H1 (cell line): Measurements from ENCODE around the gene DCN. TPM values are rescaled to one million over a fixed set of nuclear protein-coding genes. Genes with fewer than 3 reads are reported as not detected.

ENCODE experiments used
- CTCF ChIA-PET: fragments of 300-600 bp; sonication (Branson Sonifier 250); formaldehyde crosslinking; loops from one replicate; lab custom pipeline; 2021; ENCODE audit not compliant: partially characterized antibody; lab: Charles Lee
- POLR2A ChIA-PET: fragments of 300-600 bp; sonication (Branson Sonifier 250); formaldehyde crosslinking; loops from one replicate; lab custom pipeline; 2021; ENCODE audit warnings: inconsistent platforms; ENCODE audit not compliant: partially characterized antibody; lab: Charles Lee
- DNase-seq, 2 experiments: peaks; one replicate each; pipeline versions ENCODE4 v3.0.0 to v3.0.0-alpha.2; 2010 to 2022; ENCODE audit warnings: low spot score in 2 of 2, low read depth in 1 of 2, mixed read lengths in 1 of 2
- FAIRE-seq: peaks from 2 replicates; lab custom pipeline; 2011; peaks lifted over from hg19 to GRCh38; lab: Jason Lieb, UNC
- H2AFZ ChIP-seq: 2 replicates; pipeline ENCODE4 v1.8.1; 2012; ENCODE audit warnings: low read length, inconsistent platforms
- H2AK5ac ChIP-seq: 2 replicates; pipeline ENCODE4 v1.6.1; 2013; ENCODE audit warnings: low read depth, low read length
- H2BK120ac ChIP-seq: replicated peaks from 2 replicates; pipeline ENCODE3; 2013; ENCODE audit warnings: low read depth, low read length, inconsistent platforms
- H2BK12ac ChIP-seq: 2 replicates; pipeline ENCODE4 v1.6.1; 2013; ENCODE audit warnings: low read depth, low read length
- H2BK15ac ChIP-seq: 2 replicates; pipeline ENCODE4 v1.6.1; 2013; ENCODE audit warnings: low read length
- H2BK20ac ChIP-seq: 2 replicates; pipeline ENCODE4 v1.6.1; 2013; ENCODE audit warnings: low read length
- H2BK5ac ChIP-seq: 2 replicates; pipeline ENCODE4 v1.6.1; 2013; ENCODE audit warnings: low read depth, low read length
- H3K14ac ChIP-seq: 2 replicates; pipeline ENCODE4 v1.6.1; 2013; ENCODE audit warnings: inconsistent platforms; ENCODE audit not compliant: insufficient read length
- H3K18ac ChIP-seq: 2 replicates; pipeline ENCODE4 v1.6.1; 2013; ENCODE audit warnings: low read length; ENCODE audit errors: extremely low read depth
- H3K23ac ChIP-seq: 2 replicates; pipeline ENCODE4 v1.6.1; 2013; ENCODE audit warnings: inconsistent platforms; ENCODE audit not compliant: insufficient read length
- H3K23me2 ChIP-seq: 2 replicates; pipeline ENCODE4 v1.6.1; 2013; ENCODE audit warnings: low read depth, low read length
- H3K27ac ChIP-seq: 2 replicates; pipeline ENCODE4 v1.6.1; 2011; ENCODE audit warnings: low read depth, low read length, inconsistent platforms
- H3K27me3 ChIP-seq, 4 experiments: replicated peaks in 1 of 4; 1 replicate in 1 of 4; 2 replicates in 3 of 4; pipeline versions ENCODE4 v1.6.1 to v1.8.1; 2011 to 2013; ENCODE audit warnings: low read length in 3 of 4, mild to moderate bottlenecking in 3 of 4, inconsistent platforms in 2 of 4, mixed read lengths in 2 of 4, moderate library complexity in 1 of 4; ENCODE audit not compliant: control insufficient read depth in 3 of 4, insufficient read depth in 3 of 4; ENCODE audit errors: extremely low read depth in 1 of 4
- H3K36me3 ChIP-seq, 4 experiments: 2 replicates each; pipeline versions ENCODE4 v1.6.1 to v1.8.1; 2011 to 2013; ENCODE audit warnings: mild to moderate bottlenecking in 4 of 4, low read length in 3 of 4, moderate library complexity in 2 of 4, control low read depth in 1 of 4, inconsistent platforms in 1 of 4; ENCODE audit not compliant: insufficient read depth in 4 of 4, control insufficient read depth in 2 of 4
- H3K4ac ChIP-seq: replicated peaks from 2 replicates; pipeline ENCODE3; 2013; ENCODE audit warnings: low read length, low read depth, mixed read lengths, inconsistent platforms; ENCODE audit not compliant: insufficient read length
- H3K4me1 ChIP-seq, 4 experiments: replicated peaks in 1 of 4; 1 replicate in 1 of 4; 2 replicates in 3 of 4; pipeline versions ENCODE4 v1.6.1 to v1.8.1; 2011 to 2013; ENCODE audit warnings: low read length in 3 of 4, inconsistent platforms in 2 of 4, mixed read lengths in 1 of 4; ENCODE audit not compliant: insufficient read depth in 4 of 4, control insufficient read depth in 3 of 4
- H3K4me2 ChIP-seq, 2 experiments: 2 replicates each; pipeline versions ENCODE4 v1.6.1 to v1.8.1; 2011 to 2013; ENCODE audit warnings: low read depth in 2 of 2, low read length in 2 of 2, control low read depth in 1 of 2, inconsistent platforms in 1 of 2, mild to moderate bottlenecking in 1 of 2; ENCODE audit not compliant: insufficient read depth in 1 of 2
- H3K4me3 ChIP-seq, 4 experiments: fragments of 200-600, 300-600 bp in 1 of 4; sonication (generic), shearing (Covaris generic), sonication (Bioruptor Twin) in 1 of 4; 2 replicates each; pipeline versions ENCODE4 v1.5.1 to v1.8.1; 2011 to 2016; ENCODE audit warnings: low read length in 4 of 4, low read depth in 3 of 4, control low read depth in 2 of 4, inconsistent platforms in 2 of 4, mild to moderate bottlenecking in 2 of 4, mixed read lengths in 1 of 4, moderate library complexity in 1 of 4; ENCODE audit not compliant: insufficient read depth in 2 of 4; ENCODE audit errors: extremely low read depth in 1 of 4
- H3K56ac ChIP-seq: replicated peaks from 2 replicates; pipeline ENCODE3; 2013; ENCODE audit warnings: low read depth, mild to moderate bottlenecking, mixed read lengths, low read length, inconsistent platforms; ENCODE audit not compliant: insufficient read length
- H3K79me1 ChIP-seq: 2 replicates; pipeline ENCODE4 v1.6.1; 2013; ENCODE audit warnings: low read depth, low read length, control low read depth
- H3K79me2 ChIP-seq, 2 experiments: 2 replicates each; pipeline versions ENCODE4 v1.6.1 to v1.8.1; 2012 to 2013; ENCODE audit warnings: low read length in 2 of 2, mild to moderate bottlenecking in 2 of 2, inconsistent platforms in 1 of 2; ENCODE audit not compliant: insufficient read depth in 2 of 2, control insufficient read depth in 1 of 2
- H3K9ac ChIP-seq, 4 experiments: replicated peaks in 1 of 4; 1 replicate in 1 of 4; 2 replicates in 3 of 4; pipeline versions ENCODE4 v1.6.1 to v1.8.1; 2011 to 2013; ENCODE audit warnings: low read depth in 3 of 4, low read length in 3 of 4, control low read depth in 2 of 4, mild to moderate bottlenecking in 2 of 4, moderate library complexity in 2 of 4, inconsistent platforms in 1 of 4; ENCODE audit errors: extremely low read depth in 1 of 4
- H3K9me3 ChIP-seq, 2 experiments: 2 replicates each; pipeline versions ENCODE4 v1.6.1 to v1.8.1; 2012 to 2013; ENCODE audit warnings: mild to moderate bottlenecking in 2 of 2, moderate library complexity in 2 of 2, control low read depth in 1 of 2, inconsistent platforms in 1 of 2, low read depth in 1 of 2, low read length in 1 of 2, mixed read lengths in 1 of 2; ENCODE audit not compliant: insufficient read depth in 2 of 2
- H4K20me1 ChIP-seq, 2 experiments: replicated peaks in 1 of 2; 2 replicates each; pipeline versions ENCODE3 to v1.8.1; 2011 to 2013; ENCODE audit warnings: inconsistent platforms in 2 of 2, low read length in 2 of 2, mild to moderate bottlenecking in 1 of 2; ENCODE audit not compliant: insufficient read depth in 2 of 2, control insufficient read depth in 1 of 2
- H4K5ac ChIP-seq: 2 replicates; pipeline ENCODE4 v1.6.1; 2013; ENCODE audit warnings: low read length, low read depth, mixed read lengths, inconsistent platforms; ENCODE audit not compliant: insufficient read length
- H4K8ac ChIP-seq: 2 replicates; pipeline ENCODE4 v1.8.0; 2013; ENCODE audit warnings: mild to moderate bottlenecking, moderate library complexity, low read length, inconsistent platforms; ENCODE audit not compliant: insufficient read depth; ENCODE audit errors: extremely low read depth
- H4K91ac ChIP-seq: replicated peaks from 2 replicates; pipeline ENCODE3; 2013; ENCODE audit warnings: low read length, mixed read lengths, inconsistent platforms; ENCODE audit not compliant: insufficient read length
- CBX5 ChIP-seq: fragments of 300-800, 300-1000 bp; sonication (generic); IDR thresholded peaks from 2 replicates; pipeline ENCODE4 v1.7.1; 2016; ENCODE audit warnings: antibody characterized with exemption, low read length, low read depth
- EZH2 ChIP-seq: fragments of 200-600 bp; sonication (generic); IDR thresholded peaks from 2 replicates; pipeline ENCODE4 v1.7.1; 2012; ENCODE audit warnings: low read depth, mild to moderate bottlenecking, moderate library complexity, low read length, inconsistent platforms; ENCODE audit not compliant: severe bottlenecking
- JUN ChIP-seq: IDR thresholded peaks from 2 replicates; pipeline ENCODE4 v1.6.1; 2011; ENCODE audit warnings: low read depth, mild to moderate bottlenecking, improper control_type of control experiment, low read length
- MAFK ChIP-seq: IDR thresholded peaks from 2 replicates; pipeline ENCODE4 v1.6.1; 2012; ENCODE audit warnings: low read depth, mild to moderate bottlenecking, improper control_type of control experiment, low read length
- RXRA ChIP-seq: IDR thresholded peaks from 2 replicates; pipeline ENCODE4 v1.6.1; 2011; ENCODE audit warnings: low read depth, mild to moderate bottlenecking, low read length, moderate library complexity; ENCODE audit not compliant: insufficient read depth
- SP4 ChIP-seq: IDR thresholded peaks from 2 replicates; pipeline ENCODE4 v1.6.1; 2012; ENCODE audit warnings: low read length, inconsistent platforms
- SRF ChIP-seq: IDR thresholded peaks from 2 replicates; pipeline ENCODE4 v1.6.1; 2011; ENCODE audit warnings: mild to moderate bottlenecking, low read depth, low read length, moderate library complexity
- TBP ChIP-seq: IDR thresholded peaks from 2 replicates; pipeline ENCODE4 v1.6.1; 2011; ENCODE audit warnings: low read depth, low read length, improper control_type of control experiment
- YY1 ChIP-seq: IDR thresholded peaks from 2 replicates; pipeline ENCODE4 v1.6.1; 2011; ENCODE audit warnings: low read depth, mild to moderate bottlenecking, low read length
- ZNF274 ChIP-seq: IDR thresholded peaks from 2 replicates; pipeline ENCODE4 v1.7.0; 2012; ENCODE audit warnings: low read length, borderline replicate concordance; ENCODE audit errors: extremely low read depth
- WGBS, 2 experiments: shearing (Covaris generic) in 1 of 2; methylation state at CpG; one replicate each; pipeline versions ENCODE4 v1.1.6 to v1.1.7; 2013 to 2015; ENCODE audit warnings: low lambda C conversion rate in 2 of 2, mixed read lengths in 2 of 2, inconsistent platforms in 1 of 2, low coverage in 1 of 2, missing lambda C conversion rate in 1 of 2; ENCODE audit not compliant: insufficient replicate concordance in 2 of 2, insufficient coverage in 1 of 2, insufficient read length in 1 of 2; ENCODE audit errors: extremely low coverage in 1 of 2, missing lambda C conversion rate in 1 of 2; 5-methylcytosine and 5-hydroxymethylcytosine counted together
- polyA plus RNA-seq, 7 experiments: library from polyadenylated mRNA; depleted of rRNA in 3 of 7; stranded (reverse) in 5 of 7; unstranded in 2 of 7; fragments of >200 nt in 5 of 7; fragments of 200-250 nt in 2 of 7; gene quantifications; 1 replicate in 5 of 7; 2 replicates in 1 of 7; 4 replicates in 1 of 7; pipeline versions ENCODE4 v1.2.1 to v1.2.3, GENCODE V29; 2011 to 2013; ENCODE audit warnings: missing spikeins in 2 of 7, mixed read lengths in 2 of 7
- total RNA-seq: library from RNA; stranded (reverse); fragmentation: NEBNext Ultra II Directional; extraction: Animal tissue kit (Norgen Biotek cat#: 25700); gene quantifications from 2 replicates; pipeline ENCODE4 v1.2.1, GENCODE V29; 2021
- TF ChIP-seq, protein P1 (sequence below), 3 experiments: IDR thresholded peaks; 1 replicate in 2 of 3; 2 replicates in 1 of 3; pipeline versions ENCODE4 v1.5.1 to v1.6.1; 2011; ENCODE audit warnings: low read length in 3 of 3, mild to moderate bottlenecking in 3 of 3, inconsistent platforms in 2 of 3, low read depth in 1 of 3, moderate library complexity in 1 of 3; ENCODE audit not compliant: insufficient read depth in 1 of 3; ENCODE audit errors: control extremely low read depth in 1 of 3

The DCN gene
- total and polyA plus RNA-seq, 2 of the 8 experiments (the other 6 are each of a cell fraction or from before 2014, with no cell fraction given): not detected

DNA sequence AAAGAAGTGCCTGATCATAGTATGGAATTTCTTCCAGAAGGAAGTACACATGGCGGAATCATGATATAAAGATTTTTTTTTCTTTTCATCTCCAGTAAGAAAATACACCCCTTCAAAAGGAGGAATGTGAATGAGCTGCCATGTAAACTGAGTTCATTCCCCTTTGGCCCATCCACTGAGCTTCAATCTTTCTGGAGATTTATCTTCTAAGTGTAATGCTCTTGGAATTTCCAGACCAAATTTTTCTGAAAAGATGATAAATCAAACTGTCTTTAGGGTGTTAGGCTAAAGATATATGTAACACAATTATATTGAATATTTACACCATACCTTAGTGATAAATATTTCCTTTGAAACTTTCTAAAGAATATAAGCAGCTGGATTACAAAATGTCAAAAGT lies 5.2 kb downstream of the DCN start:
- Histone ChIP-seq H3K79me2 (no peaks in the 10 kb centered on the region), H3K9ac (no peak overlapping the region), H4K8ac (no peak overlapping the region), H4K20me1 (peaks cover 0 to 1% of the 10 kb centered on the region in 2 experiments), H3K23ac (no peak overlapping the region), H3K14ac (no peak overlapping the region), H3K4me3 (no peak overlapping the region), H3K4me2 (no peak overlapping the region), H2BK12ac (no peak overlapping the region), H2BK15ac (no peak overlapping the region), H3K79me1 (no peaks in the 10 kb centered on the region), H2AFZ (no peak overlapping the region), H2AK5ac (no peak overlapping the region), H3K4ac (no peak overlapping the region), H3K27me3 (no peaks in the 10 kb centered on the region), H3K56ac (no peak overlapping the region), H3K36me3 (no peaks in the 10 kb centered on the region), H4K5ac (no peak overlapping the region), H3K18ac (no peak overlapping the region), H2BK5ac (no peak overlapping the region), H3K23me2 (no peaks in the 10 kb centered on the region; the same call in 1 of the 2 replicates), H3K4me1 (no peaks in the 10 kb centered on the region), H4K91ac (no peak overlapping the region), H3K27ac (no peak overlapping the region), H3K9me3 (no peaks in the 10 kb centered on the region)
- CTCF ChIA-PET: interaction anchor here (0.6 to 3.4 kb wide), 10 partner anchors 20 to 190 kb away, joined by 3 to 18 read pairs (median 4); no protein-coding TSS in a partner anchor
- FAIRE-seq (no peak), DNase-seq (no peak)
- WGBS, 2 experiments: 95% methylated on average over 1 of the region's 1 CpG; no CpG with 5 or more reads in 1 of the 2 experiments
- TF ChIP-seq CBX5 (no peak), SRF (no peak), SP4 (no peak), ZNF274 (no peak), RXRA (no peak), MAFK (no peak), YY1 (no peak), EZH2 (no peak), JUN (no peak), TBP (no peak)
- TF ChIP-seq, protein P1, sequence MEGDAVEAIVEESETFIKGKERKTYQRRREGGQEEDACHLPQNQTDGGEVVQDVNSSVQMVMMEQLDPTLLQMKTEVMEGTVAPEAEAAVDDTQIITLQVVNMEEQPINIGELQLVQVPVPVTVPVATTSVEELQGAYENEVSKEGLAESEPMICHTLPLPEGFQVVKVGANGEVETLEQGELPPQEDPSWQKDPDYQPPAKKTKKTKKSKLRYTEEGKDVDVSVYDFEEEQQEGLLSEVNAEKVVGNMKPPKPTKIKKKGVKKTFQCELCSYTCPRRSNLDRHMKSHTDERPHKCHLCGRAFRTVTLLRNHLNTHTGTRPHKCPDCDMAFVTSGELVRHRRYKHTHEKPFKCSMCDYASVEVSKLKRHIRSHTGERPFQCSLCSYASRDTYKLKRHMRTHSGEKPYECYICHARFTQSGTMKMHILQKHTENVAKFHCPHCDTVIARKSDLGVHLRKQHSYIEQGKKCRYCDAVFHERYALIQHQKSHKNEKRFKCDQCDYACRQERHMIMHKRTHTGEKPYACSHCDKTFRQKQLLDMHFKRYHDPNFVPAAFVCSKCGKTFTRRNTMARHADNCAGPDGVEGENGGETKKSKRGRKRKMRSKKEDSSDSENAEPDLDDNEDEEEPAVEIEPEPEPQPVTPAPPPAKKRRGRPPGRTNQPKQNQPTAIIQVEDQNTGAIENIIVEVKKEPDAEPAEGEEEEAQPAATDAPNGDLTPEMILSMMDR (IDR thresholded peaks at IDR 0.05; ENCODE audit: control extremely low read depth in 1 of 3, insufficient read depth in 1 of 3, low read depth in 1 of 3, low read length in 3 of 3): no peak
- TF ChIP-seq, all 59 proteins: peak for 0
- POLR2A ChIA-PET: no interaction called here
- Histone ChIP-seq H2BK120ac (no peak overlapping the region), H2BK20ac (no peak overlapping the region)
